ENCODE results near the gene SLC45A2. TPM values are rescaled to one million over a fixed set of nuclear protein-coding genes. Genes with fewer than 3 reads are reported as not detected.
"Not testable (repeated sequence)": the region's sequence is repeated elsewhere in the genome, so short reads cannot be mapped to it uniquely, and the experiment has no call there.

SLC45A2 gene
- total RNA-seq, 6 donors from 2014 or later: 0.76 TPM; not detected in 5

GRCh38 chr5:33964132-33964700, 20.3 kb downstream of the SLC45A2 start:
- 54 to 75% methylated on average over 2 of the region's 2 CpGs for WGBS, 2 donors
- H3K27me3 ChIP-seq: no peaks in the 10 kb centered on the region
- no peaks in the 10 kb centered on the region for H3K36me3 ChIP-seq
- H3K4me3 ChIP-seq: no peak overlapping the region
- ATAC-seq (ENCODE audit: low FRiP score in 2 of 2) (no peak), DNase-seq (no peak)
- H3K4me1 ChIP-seq: no peaks in the 10 kb centered on the region
- TF ChIP-seq CTCF (IDR thresholded peaks at IDR 0.05): no peak
- no peak overlapping the region for H3K27ac ChIP-seq
- H3K9me3 ChIP-seq: no peaks in the 10 kb centered on the region

GRCh38 chr5:33958176-33958575, 26.3 kb downstream of the SLC45A2 start:
- no peak for DNase-seq
- Histone ChIP-seq H3K4me3 (no peak overlapping the region), H3K9me3 (peaks cover 0 to 6% (median 0%) of the 10 kb centered on the region in 4 donors), H3K36me3 (no peaks in the 10 kb centered on the region), H3K4me1 (no peaks in the 10 kb centered on the region), H3K27me3 (no peaks in the 10 kb centered on the region), H3K27ac (no peak overlapping the region)
- 67 to 78% methylated on average over 2 of the region's 2 CpGs for WGBS, 2 donors
- TF ChIP-seq EP300 (IDR thresholded peaks at IDR 0.05) (no peak), POLR2AphosphoS5 (IDR thresholded peaks at IDR 0.05) (no peak), POLR2A (IDR thresholded peaks at IDR 0.05) (no peak), CTCF (IDR thresholded peaks at IDR 0.05) (no peak)
- ATAC-seq (ENCODE audit: low FRiP score in 2 of 2): no peak

- no peak for ATAC-seq (ENCODE audit: low FRiP score in 2 of 2)
- 73 to 87% methylated on average over 2 of the region's 2 CpGs for WGBS, 2 donors
Observed at GRCh38 chr5:33957577-33958150, 26.8 kb downstream of the SLC45A2 start.

GRCh38 chr5:33952175-33952574, 32.3 kb downstream of the SLC45A2 start:
- not testable (repeated sequence) for H3K4me1 ChIP-seq; DNase-seq; ATAC-seq (ENCODE audit: low FRiP score in 2 of 2); H3K36me3 ChIP-seq; H3K27ac ChIP-seq; H3K9me3 ChIP-seq; H3K27me3 ChIP-seq; H3K4me3 ChIP-seq
- 74% methylated on average over 5 of the region's 5 CpGs for WGBS, 2 donors

More at GRCh38 chr5:33957577-33958150, 26.8 kb downstream of the SLC45A2 start:
- Histone ChIP-seq H3K4me3 (no peak overlapping the region), H3K9me3 (peaks cover 0 to 6% (median 0%) of the 10 kb centered on the region in 4 donors), H3K27ac (no peak overlapping the region), H3K36me3 (no peaks in the 10 kb centered on the region), H3K27me3 (no peaks in the 10 kb centered on the region), H3K4me1 (no peaks in the 10 kb centered on the region)
- TF ChIP-seq CTCF (IDR thresholded peaks at IDR 0.05) (no peak), EP300 (IDR thresholded peaks at IDR 0.05) (no peak), POLR2A (IDR thresholded peaks at IDR 0.05) (no peak), POLR2AphosphoS5 (IDR thresholded peaks at IDR 0.05) (no peak)
- no peak for DNase-seq

- Histone ChIP-seq H3K27me3 (no peaks in the 10 kb centered on the region), H3K4me1 (no peaks in the 10 kb centered on the region), H3K9me3 (no peaks in the 10 kb centered on the region), H3K4me3 (no peak overlapping the region), H3K27ac (no peak overlapping the region), H3K36me3 (no peaks in the 10 kb centered on the region)
- DNase-seq (peak in 1 of 2 donors; percentile 29), ATAC-seq (ENCODE audit: low FRiP score in 2 of 2) (no peak)
- TF ChIP-seq CTCF (IDR thresholded peaks at IDR 0.05): no peak
- no peak for TF ChIP-seq EP300 (IDR thresholded peaks at IDR 0.05)
- no peak for TF ChIP-seq POLR2A (IDR thresholded peaks at IDR 0.05)
- TF ChIP-seq POLR2AphosphoS5 (IDR thresholded peaks at IDR 0.05): no peak
- 80 to 81% methylated on average over 3 to 12 of the region's 12 CpGs for WGBS, 2 donors
Observed at GRCh38 chr5:33944543-33945132, 39.9 kb downstream of the SLC45A2 start.
